ENCODE measurements around the gene SERPINA9.
"Not testable (repeated sequence)": the region's sequence is repeated elsewhere in the genome, so short reads cannot be mapped to it uniquely, and the experiment has no call there.

SERPINA9 gene

DNA sequence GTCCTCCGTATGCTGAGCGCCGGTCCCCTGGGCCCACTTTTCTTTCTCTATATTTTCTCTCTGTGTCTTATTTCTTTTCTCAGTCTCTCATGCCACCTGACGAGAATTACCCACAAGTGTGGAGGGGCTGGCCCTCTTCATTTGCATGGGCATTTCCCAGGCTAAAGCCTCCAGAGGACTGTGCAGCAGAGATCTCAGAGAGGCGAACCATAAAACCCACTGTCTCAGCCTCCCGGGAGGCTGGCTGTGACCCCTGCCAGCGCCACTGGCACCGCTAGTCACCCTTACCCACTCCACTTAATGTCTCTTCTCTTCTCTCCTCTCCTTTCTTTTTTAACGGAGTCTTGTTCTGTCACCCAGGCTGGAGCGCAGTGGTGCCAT, 7.1 kb upstream of the SERPINA9 start:
- TF ChIP-seq, protein P1, sequence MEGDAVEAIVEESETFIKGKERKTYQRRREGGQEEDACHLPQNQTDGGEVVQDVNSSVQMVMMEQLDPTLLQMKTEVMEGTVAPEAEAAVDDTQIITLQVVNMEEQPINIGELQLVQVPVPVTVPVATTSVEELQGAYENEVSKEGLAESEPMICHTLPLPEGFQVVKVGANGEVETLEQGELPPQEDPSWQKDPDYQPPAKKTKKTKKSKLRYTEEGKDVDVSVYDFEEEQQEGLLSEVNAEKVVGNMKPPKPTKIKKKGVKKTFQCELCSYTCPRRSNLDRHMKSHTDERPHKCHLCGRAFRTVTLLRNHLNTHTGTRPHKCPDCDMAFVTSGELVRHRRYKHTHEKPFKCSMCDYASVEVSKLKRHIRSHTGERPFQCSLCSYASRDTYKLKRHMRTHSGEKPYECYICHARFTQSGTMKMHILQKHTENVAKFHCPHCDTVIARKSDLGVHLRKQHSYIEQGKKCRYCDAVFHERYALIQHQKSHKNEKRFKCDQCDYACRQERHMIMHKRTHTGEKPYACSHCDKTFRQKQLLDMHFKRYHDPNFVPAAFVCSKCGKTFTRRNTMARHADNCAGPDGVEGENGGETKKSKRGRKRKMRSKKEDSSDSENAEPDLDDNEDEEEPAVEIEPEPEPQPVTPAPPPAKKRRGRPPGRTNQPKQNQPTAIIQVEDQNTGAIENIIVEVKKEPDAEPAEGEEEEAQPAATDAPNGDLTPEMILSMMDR (IDR thresholded peaks at IDR 0.05; ENCODE audit: extremely low read depth, insufficient read depth, missing control alignments), result no peak
- DNase-seq (ENCODE audit: low spot score), result no peak
- in situ Hi-C loops (cut with MboI; ENCODE audit: low pct_unique_long_range_greater_than_20kb, low sequenced_read_pairs, unreplicated experiment), result no loop called here

DNA sequence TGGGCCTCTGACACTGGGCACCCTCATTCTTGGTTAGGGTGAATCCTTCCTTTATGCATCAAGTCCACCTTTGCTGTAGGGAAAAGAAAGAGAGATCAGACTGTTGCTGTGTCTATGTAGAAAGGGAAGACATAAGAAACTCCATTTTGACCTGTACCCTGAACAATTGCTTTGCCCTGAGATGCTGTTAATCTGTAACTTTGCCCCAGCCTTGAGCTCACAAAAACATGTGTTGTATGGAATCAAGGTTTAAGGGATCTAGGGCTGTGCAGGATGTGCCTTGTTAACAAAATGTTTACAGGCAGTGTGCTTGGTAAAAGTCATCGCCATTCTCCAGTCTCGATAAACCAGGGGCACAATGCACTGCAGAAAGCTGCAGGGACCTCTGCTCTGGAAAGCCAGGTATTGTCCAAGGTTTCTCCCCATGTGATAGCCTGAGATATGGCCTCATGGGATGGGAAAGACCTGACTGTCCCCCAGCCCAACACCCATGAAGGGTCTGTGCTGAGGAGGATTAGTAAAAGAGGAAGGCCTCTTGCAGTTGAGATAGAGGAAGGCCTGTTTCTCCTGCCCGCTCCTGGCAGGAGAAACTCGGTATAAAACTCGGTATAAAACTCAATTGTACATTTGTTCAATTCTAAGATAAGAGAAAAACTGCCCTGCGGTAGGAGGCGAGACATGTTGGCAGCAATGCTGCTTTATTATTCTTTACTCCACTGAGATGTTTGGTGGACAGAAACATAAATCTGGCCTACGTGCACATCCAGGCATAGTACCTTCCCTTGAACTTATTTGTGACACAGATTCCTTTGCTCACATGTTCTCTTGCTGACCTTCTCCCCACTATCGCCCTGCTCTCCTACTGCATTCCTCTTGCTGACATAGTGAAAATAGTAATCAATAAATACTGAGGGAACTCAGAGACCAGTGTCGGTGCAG, 6.4 kb upstream of the SERPINA9 start:
- in situ Hi-C loops (cut with MboI; ENCODE audit: low pct_unique_long_range_greater_than_20kb, low sequenced_read_pairs, unreplicated experiment); DNase-seq (ENCODE audit: low spot score): not testable (repeated sequence)

DNA sequence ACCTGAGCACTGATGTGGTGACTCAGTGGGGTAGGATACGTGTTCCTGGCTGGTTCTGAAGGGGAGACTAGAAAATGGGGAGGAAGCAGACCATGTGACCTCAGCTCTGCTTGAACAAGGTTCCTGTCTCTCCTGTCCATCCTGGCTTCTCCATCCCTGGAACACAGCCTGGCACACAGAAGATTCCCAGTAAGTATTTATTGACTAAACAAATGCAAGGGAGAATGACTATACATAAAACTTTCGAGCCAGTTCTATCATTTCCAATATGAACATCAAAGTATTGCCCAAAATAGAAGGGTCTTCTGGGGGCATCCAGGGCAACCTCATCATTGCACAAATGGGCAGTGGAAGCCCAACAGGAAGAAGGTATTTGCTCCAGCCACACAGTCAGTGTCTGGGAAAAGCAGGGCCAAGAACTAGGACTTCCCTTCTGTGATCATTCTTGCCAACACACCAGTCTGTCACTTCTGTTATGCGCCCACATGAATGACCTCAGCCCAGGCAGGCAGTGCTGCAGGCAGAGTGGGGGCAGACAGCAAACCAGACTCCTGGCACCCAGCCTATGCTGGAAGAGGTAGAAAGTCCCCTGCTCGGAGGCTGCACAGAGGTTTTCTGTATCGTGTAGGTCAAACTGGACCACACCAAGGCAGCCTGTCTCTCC, 5.6 kb upstream of the SERPINA9 start:
- no peak for DNase-seq (ENCODE audit: low spot score)
- in situ Hi-C loops (cut with MboI; ENCODE audit: low pct_unique_long_range_greater_than_20kb, low sequenced_read_pairs, unreplicated experiment), result no loop called here
- TF ChIP-seq, protein P1 (IDR thresholded peaks at IDR 0.05; ENCODE audit: extremely low read depth, insufficient read depth, missing control alignments), result no peak

DNA sequence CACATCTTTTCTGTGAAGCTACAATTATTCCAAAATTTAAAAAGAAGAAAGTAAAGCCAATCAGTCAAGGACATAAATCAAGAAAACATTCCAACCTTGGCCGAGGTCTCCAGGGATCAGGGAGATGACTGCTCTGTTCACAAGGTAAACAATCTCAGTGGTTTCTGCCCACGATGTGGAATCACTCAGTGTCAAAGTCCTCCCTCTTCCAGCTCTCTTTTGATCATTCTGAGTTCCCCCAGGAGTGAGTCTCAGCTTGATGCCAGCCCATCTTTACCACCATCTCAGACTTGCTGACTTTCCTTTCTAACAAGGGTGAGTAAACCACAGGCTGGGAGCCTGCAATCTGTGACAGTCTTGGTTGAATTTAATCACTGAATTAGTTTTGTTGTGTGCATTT, 4.8 kb upstream of the SERPINA9 start:
- in situ Hi-C loops (cut with MboI; ENCODE audit: low pct_unique_long_range_greater_than_20kb, low sequenced_read_pairs, unreplicated experiment), result no loop called here
- TF ChIP-seq, protein P1 (IDR thresholded peaks at IDR 0.05; ENCODE audit: extremely low read depth, insufficient read depth, missing control alignments), result no peak
- DNase-seq (ENCODE audit: low spot score), result no peak

DNA sequence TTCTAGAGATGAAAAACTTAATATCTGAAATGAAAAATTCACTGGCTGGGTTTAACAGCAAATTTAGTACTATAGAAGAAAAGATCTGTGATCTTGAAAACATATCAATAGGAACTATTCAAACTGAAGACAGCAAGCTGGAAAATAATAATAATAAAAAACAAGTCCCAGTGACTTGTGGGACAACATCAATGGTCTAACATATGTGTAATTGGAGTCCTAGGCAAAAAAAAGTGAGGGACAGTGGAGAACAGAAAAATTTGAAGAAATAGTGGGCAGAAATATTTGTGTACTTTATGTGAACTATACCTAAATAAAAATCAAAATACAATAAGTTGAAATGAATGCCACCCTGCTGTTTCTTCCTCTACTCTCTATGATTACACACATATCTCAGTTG, 2.4 kb upstream of the SERPINA9 start:
- no peak for DNase-seq (ENCODE audit: low spot score)
- in situ Hi-C loops (cut with MboI; ENCODE audit: low pct_unique_long_range_greater_than_20kb, low sequenced_read_pairs, unreplicated experiment), result no loop called here
- TF ChIP-seq, protein P1 (IDR thresholded peaks at IDR 0.05; ENCODE audit: extremely low read depth, insufficient read depth, missing control alignments), result no peak

DNA sequence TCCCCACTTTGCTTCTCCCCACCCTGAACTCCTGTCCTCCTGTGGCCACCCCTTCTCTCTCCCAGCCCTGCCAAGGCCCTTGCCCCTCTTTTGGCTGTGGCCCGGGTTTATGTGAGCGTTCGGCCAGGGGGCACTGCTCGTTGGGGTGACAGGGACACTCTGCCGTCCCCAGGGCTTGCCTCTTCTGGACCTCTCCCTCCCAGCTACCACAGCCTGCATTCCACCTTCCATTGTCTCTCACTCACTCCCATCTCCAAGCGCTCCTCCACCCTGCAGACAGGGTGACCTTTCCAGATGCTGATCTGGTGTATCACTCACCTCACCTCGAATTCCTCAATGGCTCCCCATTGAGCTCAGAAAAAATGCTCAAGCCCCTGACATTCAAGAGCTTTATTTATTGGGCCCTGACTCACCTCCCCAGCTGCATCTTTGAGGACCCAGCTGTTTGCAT, 1.4 kb downstream of the SERPINA9 start:
- no peak for DNase-seq (ENCODE audit: low spot score)
- TF ChIP-seq, protein P1 (IDR thresholded peaks at IDR 0.05; ENCODE audit: extremely low read depth, insufficient read depth, missing control alignments), result no peak
- in situ Hi-C loops (cut with MboI; ENCODE audit: low pct_unique_long_range_greater_than_20kb, low sequenced_read_pairs, unreplicated experiment), result no loop called here
